ENCODE data around the gene GRK3. TPM values are rescaled to one million over a fixed set of nuclear protein-coding genes. Genes with fewer than 3 reads are reported as not detected.

Gene GRK3
- total and polyA plus RNA-seq, 2 donors (not counting 3 experiments of a cell fraction or from before 2014, with no cell fraction given), result 0.68 to 4.4 TPM

DNA sequence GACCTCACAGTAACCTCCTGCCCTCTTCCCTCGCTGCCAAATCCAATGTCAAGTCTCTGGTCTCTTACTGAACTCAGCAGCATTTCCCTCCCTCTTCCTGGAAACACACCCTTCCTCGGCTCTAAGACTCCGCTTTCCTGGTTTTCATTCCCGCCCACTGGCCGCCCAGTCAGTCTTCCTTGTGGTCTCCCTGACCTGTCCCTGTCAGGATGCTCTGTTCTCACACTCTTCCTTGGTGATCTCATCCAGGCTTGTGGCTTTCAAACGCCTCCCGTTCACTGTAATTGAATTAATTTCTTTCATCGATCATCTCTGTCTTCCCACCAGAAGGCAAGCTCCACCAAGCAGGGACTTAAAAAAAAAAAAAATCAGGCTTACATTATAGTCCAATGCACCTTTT, 211.1 kb downstream of the GRK3 start:
- Histone ChIP-seq H3K27me3 (ENCODE audit: control insufficient read depth in 2 of 2, insufficient read depth in 2 of 2, low read length in 2 of 2) (no peaks in the 10 kb centered on the region), H3K9me1 (replicated peaks; ENCODE audit: control insufficient read depth, extremely low read depth, insufficient read depth, low read length) (no peaks in the 10 kb centered on the region), H3K27ac (ENCODE audit: insufficient read depth, low read depth, low read length) (no peak overlapping the region), H3K9me3 (replicated peaks; ENCODE audit: control insufficient read depth, insufficient read depth, low read length) (no peaks in the 10 kb centered on the region), H3K4me1 (ENCODE audit: control insufficient read depth, extremely low read depth, insufficient read depth, low read length) (no peaks in the 10 kb centered on the region), H3K4me3 (replicated peaks in 1 of 3; ENCODE audit: insufficient read depth in 1 of 3, low read depth in 1 of 3, low read length in 3 of 3) (no peak overlapping the region), H3K79me2 (ENCODE audit: control insufficient read depth, insufficient read depth, low read length) (no peaks in the 10 kb centered on the region), H3K9ac (replicated peaks; ENCODE audit: extremely low read depth, insufficient read depth, low read length) (no peak overlapping the region), H3K36me3 (ENCODE audit: control insufficient read depth in 2 of 2, extremely low read depth in 1 of 2, insufficient read depth in 2 of 2, low read length in 2 of 2) (no peaks in the 10 kb centered on the region), H2AFZ (ENCODE audit: low read depth, low read length) (no peak overlapping the region), H4K20me1 (replicated peaks; ENCODE audit: control insufficient read depth, extremely low read depth, insufficient read depth, low read length) (no peaks in the 10 kb centered on the region), H3K4me2 (ENCODE audit: insufficient read depth, low read length) (no peak overlapping the region)
- ChIA-PET CTCF (interaction anchor here (5.7 kb wide), 1 partner anchor 314 kb away, joined by 159 read pairs; no protein-coding TSS in a partner anchor), POLR2A (no interaction called here)
- dilution Hi-C loops (cut with MboI; ENCODE audit: extremely low pct_ligation_motif_present, low sequenced_read_pairs), result no loop called here
- DNase-seq (ENCODE audit: low read depth, low spot score) (no peak), FAIRE-seq (no peak)
- TF ChIP-seq POLR2AphosphoS5 (IDR thresholded peaks at IDR 0.05; ENCODE audit: insufficient read depth, low read depth, low read length) (no peak), POLR2A (IDR thresholded peaks at IDR 0.05; ENCODE audit: low read depth, low read length) (no peak), EZH2 (IDR thresholded peaks at IDR 0.05; ENCODE audit: borderline replicate concordance, low read depth, low read length, severe bottlenecking) (no peak), FOS (IDR thresholded peaks at IDR 0.05; ENCODE audit: borderline replicate concordance, insufficient read depth, low read length) (no peak), JUN (IDR thresholded peaks at IDR 0.05; ENCODE audit: borderline replicate concordance, insufficient read depth, insufficient read length, low read depth) (no peak)
- intact Hi-C loops (cut with micrococcal nuclease), result loop anchor here (2.0 kb wide), 1 partner anchor 73 kb away; no protein-coding TSS in a partner anchor
- BruUV-seq (replicated peaks), result no TSS peak

DNA sequence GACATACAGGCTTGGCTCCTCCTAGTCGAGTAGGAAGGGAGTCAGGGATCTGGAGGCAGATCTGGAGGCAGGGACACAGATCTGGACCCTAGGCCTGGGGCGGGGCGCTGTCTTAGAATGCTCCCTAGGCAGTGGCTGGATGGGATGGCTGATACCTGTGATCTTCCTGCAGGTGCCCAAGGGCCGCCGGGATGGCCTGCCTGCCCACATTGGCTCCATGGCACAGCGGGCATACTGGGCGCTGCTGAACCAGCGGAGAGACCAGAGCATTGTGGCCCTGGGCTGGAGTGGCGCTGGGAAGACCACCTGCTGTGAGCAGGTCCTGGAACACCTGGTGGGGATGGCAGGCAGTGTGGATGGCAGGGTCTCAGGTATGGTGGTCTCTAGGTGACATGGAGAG, 212.9 kb downstream of the GRK3 start:
- dilution Hi-C loops (cut with MboI; ENCODE audit: extremely low pct_ligation_motif_present, low sequenced_read_pairs), result no loop called here

More for the DNA sequence above, 212.9 kb downstream of the GRK3 start:
- Histone ChIP-seq H3K9ac (replicated peaks; ENCODE audit: extremely low read depth, insufficient read depth, low read length) (no peak overlapping the region), H3K4me3 (replicated peaks in 1 of 3; ENCODE audit: insufficient read depth in 1 of 3, low read depth in 1 of 3, low read length in 3 of 3) (no peak overlapping the region), H3K4me2 (ENCODE audit: insufficient read depth, low read length) (no peak overlapping the region), H3K79me2 (ENCODE audit: control insufficient read depth, insufficient read depth, low read length) (no peaks in the 10 kb centered on the region), H4K20me1 (replicated peaks; ENCODE audit: control insufficient read depth, extremely low read depth, insufficient read depth, low read length) (no peaks in the 10 kb centered on the region), H2AFZ (ENCODE audit: low read depth, low read length) (no peak overlapping the region), H3K27me3 (ENCODE audit: control insufficient read depth in 2 of 2, insufficient read depth in 2 of 2, low read length in 2 of 2) (no peaks in the 10 kb centered on the region), H3K9me3 (replicated peaks; ENCODE audit: control insufficient read depth, insufficient read depth, low read length) (no peaks in the 10 kb centered on the region), H3K9me1 (replicated peaks; ENCODE audit: control insufficient read depth, extremely low read depth, insufficient read depth, low read length) (no peaks in the 10 kb centered on the region), H3K27ac (ENCODE audit: insufficient read depth, low read depth, low read length) (no peak overlapping the region), H3K36me3 (ENCODE audit: control insufficient read depth in 2 of 2, extremely low read depth in 1 of 2, insufficient read depth in 2 of 2, low read length in 2 of 2) (no peaks in the 10 kb centered on the region), H3K4me1 (ENCODE audit: control insufficient read depth, extremely low read depth, insufficient read depth, low read length) (no peaks in the 10 kb centered on the region)
- POLR2A ChIA-PET, result no interaction called here
- BruUV-seq (replicated peaks), result no TSS peak
- CTCF ChIA-PET, result interaction anchor here (0.9 to 4.0 kb wide), 3 partner anchors 66 to 316 kb away, joined by 3 to 34 read pairs (median 3); no protein-coding TSS in a partner anchor
- TF ChIP-seq GATA2 (IDR thresholded peaks at IDR 0.05; ENCODE audit: insufficient read depth, insufficient read length, low read depth, low read length) (no peak), JUN (IDR thresholded peaks at IDR 0.05; ENCODE audit: borderline replicate concordance, insufficient read depth, insufficient read length, low read depth) (no peak), POLR2AphosphoS5 (IDR thresholded peaks at IDR 0.05; ENCODE audit: insufficient read depth, low read depth, low read length) (no peak), EZH2 (IDR thresholded peaks at IDR 0.05; ENCODE audit: borderline replicate concordance, low read depth, low read length, severe bottlenecking) (no peak), FOS (IDR thresholded peaks at IDR 0.05; ENCODE audit: borderline replicate concordance, insufficient read depth, low read length) (no peak), POLR2A (IDR thresholded peaks at IDR 0.05; ENCODE audit: low read depth, low read length) (no peak), MYC (IDR thresholded peaks at IDR 0.05; ENCODE audit: low read depth, low read length) (no peak)
- TF ChIP-seq, protein P1, sequence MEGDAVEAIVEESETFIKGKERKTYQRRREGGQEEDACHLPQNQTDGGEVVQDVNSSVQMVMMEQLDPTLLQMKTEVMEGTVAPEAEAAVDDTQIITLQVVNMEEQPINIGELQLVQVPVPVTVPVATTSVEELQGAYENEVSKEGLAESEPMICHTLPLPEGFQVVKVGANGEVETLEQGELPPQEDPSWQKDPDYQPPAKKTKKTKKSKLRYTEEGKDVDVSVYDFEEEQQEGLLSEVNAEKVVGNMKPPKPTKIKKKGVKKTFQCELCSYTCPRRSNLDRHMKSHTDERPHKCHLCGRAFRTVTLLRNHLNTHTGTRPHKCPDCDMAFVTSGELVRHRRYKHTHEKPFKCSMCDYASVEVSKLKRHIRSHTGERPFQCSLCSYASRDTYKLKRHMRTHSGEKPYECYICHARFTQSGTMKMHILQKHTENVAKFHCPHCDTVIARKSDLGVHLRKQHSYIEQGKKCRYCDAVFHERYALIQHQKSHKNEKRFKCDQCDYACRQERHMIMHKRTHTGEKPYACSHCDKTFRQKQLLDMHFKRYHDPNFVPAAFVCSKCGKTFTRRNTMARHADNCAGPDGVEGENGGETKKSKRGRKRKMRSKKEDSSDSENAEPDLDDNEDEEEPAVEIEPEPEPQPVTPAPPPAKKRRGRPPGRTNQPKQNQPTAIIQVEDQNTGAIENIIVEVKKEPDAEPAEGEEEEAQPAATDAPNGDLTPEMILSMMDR (IDR thresholded peaks at IDR 0.05; ENCODE audit: extremely low read depth in 1 of 2, insufficient read depth in 1 of 2, low read depth in 1 of 2, low read length in 2 of 2), result no peak
- TF ChIP-seq, protein P2, sequence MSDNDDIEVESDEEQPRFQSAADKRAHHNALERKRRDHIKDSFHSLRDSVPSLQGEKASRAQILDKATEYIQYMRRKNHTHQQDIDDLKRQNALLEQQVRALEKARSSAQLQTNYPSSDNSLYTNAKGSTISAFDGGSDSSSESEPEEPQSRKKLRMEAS (IDR thresholded peaks at IDR 0.05; ENCODE audit: insufficient read depth, insufficient read length), result no peak
- intact Hi-C loops (cut with micrococcal nuclease), result loop anchor here (1.0 kb wide), 1 partner anchor 415 kb away; no protein-coding TSS in a partner anchor
- FAIRE-seq, result no peak
- no peak for DNase-seq (ENCODE audit: low read depth, low spot score)
